Fibroblast of skin of scalp (primary cell): Measurements from ENCODE around the gene TCF3.

Experiments used
- DNase-seq: peaks from one replicate; pipeline ENCODE4 v3.0.0-alpha.2; 2013

The TCF3 gene

DNA sequence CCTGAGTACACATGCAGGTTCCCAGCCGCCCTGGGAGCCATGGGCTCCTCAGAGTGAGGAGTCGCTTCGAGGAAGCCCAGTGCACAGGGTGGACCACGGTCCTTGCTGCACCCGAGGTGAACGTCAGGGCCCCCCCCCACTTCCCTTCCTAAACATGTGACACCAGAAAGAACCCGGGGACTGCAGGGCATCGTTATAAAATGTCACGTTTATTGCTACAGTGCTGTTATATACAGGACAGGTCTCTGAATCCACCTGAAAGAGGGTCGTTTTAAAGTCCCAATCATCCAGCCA lies 43.4 kb downstream of the TCF3 start:
- no peak for DNase-seq

- no peak for DNase-seq
Observed at GRCh38 chr19:1608359-1609102, 43.9 kb downstream of the TCF3 start.

DNA sequence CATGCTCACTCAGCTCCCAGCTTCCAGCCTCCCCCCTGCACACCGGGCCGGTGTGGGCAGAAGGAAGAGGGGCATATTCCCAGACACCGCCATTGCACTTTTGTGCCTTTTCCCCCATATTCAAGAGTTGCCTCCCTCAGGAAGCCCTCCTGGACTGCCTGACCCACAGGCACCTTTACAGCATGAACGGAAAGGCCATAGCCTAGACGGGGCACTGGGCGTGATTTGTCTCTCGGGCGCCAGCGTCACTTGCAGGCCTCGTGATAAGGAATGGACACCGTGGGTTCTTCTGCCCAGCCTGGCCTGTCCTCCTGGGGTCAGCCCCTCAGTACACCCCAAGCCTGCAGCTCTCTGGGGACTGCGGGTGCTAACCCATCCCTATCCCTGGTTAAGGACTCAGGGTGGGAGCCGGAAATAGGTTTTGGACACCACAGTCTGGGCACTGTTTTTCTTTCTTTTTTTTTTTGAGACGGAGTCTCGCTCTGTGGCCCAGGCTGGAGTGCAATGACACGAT lies 46.2 kb downstream of the TCF3 start:
- no peak for DNase-seq

DNA sequence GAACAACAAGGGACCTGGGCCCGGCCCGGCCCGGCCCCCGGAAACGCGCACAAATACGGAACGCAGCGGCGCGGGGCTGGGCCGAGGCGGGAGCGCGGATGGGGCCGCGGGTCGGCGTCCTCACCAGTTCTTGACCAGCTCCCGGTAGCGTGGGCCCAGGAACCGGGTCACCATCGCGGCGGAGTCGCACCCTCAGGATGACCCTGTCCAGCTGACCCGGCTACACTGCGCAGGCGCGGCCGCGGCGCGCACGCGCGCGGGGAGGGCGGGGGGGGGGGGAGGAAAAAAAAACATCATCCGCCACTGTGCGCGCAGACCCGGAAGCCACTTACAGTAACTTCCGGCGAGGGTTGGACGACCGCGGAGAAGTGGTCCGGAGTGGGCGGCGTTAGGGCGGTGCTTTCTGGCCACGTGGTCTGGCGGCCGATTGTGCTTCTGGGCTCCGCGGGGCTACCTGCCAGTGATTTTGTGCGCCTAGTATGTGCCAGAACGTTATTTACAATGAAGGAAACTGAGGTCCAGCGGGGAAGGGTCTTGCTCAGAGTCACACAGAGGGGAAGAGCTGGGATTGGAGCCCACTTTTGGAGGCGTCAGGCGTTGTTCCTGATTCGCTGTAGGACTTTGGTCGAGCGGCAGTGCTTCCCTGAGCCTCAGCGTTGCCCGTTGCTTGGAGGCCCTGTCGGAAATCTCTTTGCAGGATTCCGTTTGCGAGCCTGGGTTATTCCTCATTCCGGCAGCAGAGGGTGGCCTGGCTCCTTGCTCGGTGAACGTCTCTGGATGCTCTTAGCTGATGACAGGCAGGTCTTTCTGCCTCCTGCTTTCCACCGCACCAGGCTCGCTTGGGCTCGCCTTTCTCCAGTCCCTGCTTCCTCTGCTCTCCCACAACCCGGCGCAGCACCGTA lies 46.9 kb downstream of the TCF3 start, which contains the start of gene UQCR11:
UQCR11 (minus strand) TSS at position 227 of the 902 bp plus-strand sequence; CDS start at position 174, 53 bp downstream.
- peak; percentile 96 for DNase-seq

GRCh38 chr19:1602091-1602707 lies 50.2 kb downstream of the TCF3 start:
- no peak for DNase-seq

- no peak for DNase-seq
Observed at GRCh38 chr19:1601613-1602064, 50.8 kb downstream of the TCF3 start.

- DNase-seq = no peak
Observed at GRCh38 chr19:1599460-1599846, 53.0 kb downstream of the TCF3 start.

GRCh38 chr19:1598777-1599459 lies 53.5 kb downstream of the TCF3 start:
- DNase-seq = no peak

- no peak for DNase-seq
Observed at GRCh38 chr19:1593501-1593772, 59.0 kb downstream of the TCF3 start.

- DNase-seq = peak; percentile 94
Observed at GRCh38 chr19:1592755-1593500, 59.5 kb downstream of the TCF3 start, which contains the start of gene MBD3. Gene MBD3, minus strand, starts transcription at chr19:1592865. Its CDS starts 234 bp downstream, at chr19:1592631.

GRCh38 chr19:1592024-1592754 lies 60.2 kb downstream of the TCF3 start:
- peak; percentile 92 for DNase-seq

DNA sequence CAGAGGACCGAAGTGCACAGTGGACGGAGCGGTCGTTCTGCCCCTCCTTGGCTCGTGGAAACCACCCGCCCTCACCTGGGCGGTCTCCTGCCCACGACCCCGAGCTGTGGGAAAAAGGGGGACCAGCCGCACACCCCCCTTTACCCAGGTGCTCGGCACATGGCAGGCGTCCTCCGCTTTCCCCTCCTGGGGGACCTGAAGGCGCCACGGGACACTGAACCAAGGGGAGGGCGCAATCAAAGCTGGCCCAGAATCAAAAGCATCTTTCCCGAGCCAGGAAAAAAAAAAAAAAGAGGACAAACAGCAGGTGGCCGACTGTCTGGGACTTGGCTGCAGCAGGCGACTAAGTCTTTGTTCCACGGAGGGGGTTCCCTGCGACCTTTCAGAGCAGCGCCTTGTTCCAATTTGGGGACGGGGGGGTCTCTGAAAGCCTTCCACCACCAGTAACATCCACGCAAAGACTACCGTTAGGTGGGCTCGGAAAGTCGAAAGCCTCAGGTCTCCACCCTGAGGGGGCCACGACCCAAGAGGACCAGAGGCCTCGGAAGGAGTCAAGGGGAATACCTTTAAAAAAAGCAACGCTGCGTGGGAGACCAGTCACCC lies 60.9 kb downstream of the TCF3 start:
- no peak for DNase-seq

- peak; percentile 32 for DNase-seq
Observed at GRCh38 chr19:1590641-1591397, 61.6 kb downstream of the TCF3 start.

GRCh38 chr19:1587872-1588271 lies 64.5 kb downstream of the TCF3 start:
- DNase-seq = no peak

- no peak for DNase-seq
Observed at GRCh38 chr19:1585243-1585580, 67.2 kb downstream of the TCF3 start.

- no peak for DNase-seq
Observed at GRCh38 chr19:1584500-1585242, 67.7 kb downstream of the TCF3 start.

GRCh38 chr19:1582201-1582600 lies 70.2 kb downstream of the TCF3 start:
- DNase-seq = no peak

- DNase-seq = no peak
Observed at GRCh38 chr19:1580957-1581356, 71.5 kb downstream of the TCF3 start.

DNA sequence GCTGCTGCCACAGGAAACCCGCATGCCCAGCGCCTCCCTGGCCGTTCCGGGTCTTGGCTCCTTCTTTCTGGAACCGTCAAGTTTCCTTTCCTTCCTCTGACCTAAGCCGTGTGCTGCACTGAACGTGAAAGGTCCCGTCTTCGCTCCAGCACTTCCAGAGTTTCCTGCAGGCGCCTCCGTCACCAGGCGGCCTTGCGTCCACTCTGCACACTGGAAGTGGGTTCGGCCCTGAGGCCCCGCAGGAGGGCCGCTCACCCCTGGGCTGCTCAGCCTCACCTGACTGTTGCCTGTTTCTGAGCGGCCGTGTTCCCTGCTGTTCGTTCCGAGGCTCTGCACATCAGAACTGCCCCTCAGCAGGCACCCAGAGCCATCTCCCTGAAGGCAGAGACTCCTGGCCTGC lies 72.0 kb downstream of the TCF3 start:
- no peak for DNase-seq
